Panc1 (cell line): ENCODE data around the gene DPEP1. TPM values are rescaled to one million over a fixed set of nuclear protein-coding genes. Genes with fewer than 3 reads are reported as not detected.

Experiments
- ATAC-seq: fragments of 200-7000 bp; cut with Tn5 transposase; 2 replicates; pipeline ENCODE4 v1.9.1; 2020; ENCODE audit warnings: mild to moderate bottlenecking, moderate library complexity
- BruUV-seq: library from RNA; stranded (reverse); fragments of 400-500 nt; replicated peaks from 2 replicates; lab custom pipeline; 2021; lab: Mats Ljungman, UMichigan
- CTCF ChIA-PET: fragments of 300-600 bp; sonication (Branson Sonifier 250); formaldehyde crosslinking; loops from one replicate; lab custom pipeline; 2022; ENCODE audit warnings: antibody characterized with exemption; lab: Charles Lee
- POLR2A ChIA-PET: fragments of 300-600 bp; sonication (Branson Sonifier 250); formaldehyde crosslinking; loops from one replicate; lab custom pipeline; 2022; ENCODE audit warnings: antibody characterized with exemption; lab: Charles Lee
- DNase-seq: peaks from one replicate; pipeline ENCODE4 v3.0.0-alpha.2; 2010; ENCODE audit warnings: low read depth, low spot score
- H3K27ac ChIP-seq: 2 replicates; pipeline ENCODE4 v1.5.1; 2011; ENCODE audit warnings: mild to moderate bottlenecking, low read length, inconsistent platforms
- H3K27me3 ChIP-seq: fragments of 200-500 bp; sonication (Bioruptor generic); 2 replicates; pipeline ENCODE4 v1.6.0; 2014; ENCODE audit warnings: low read length, inconsistent platforms; ENCODE audit not compliant: control insufficient read depth, insufficient read depth
- H3K36me3 ChIP-seq: fragments of 200-500 bp; sonication (Bioruptor generic); 2 replicates; pipeline ENCODE4 v1.5.1; 2014; ENCODE audit warnings: inconsistent platforms, mild to moderate bottlenecking, low read length, moderate library complexity; ENCODE audit not compliant: control insufficient read depth, insufficient read depth
- H3K4me1 ChIP-seq: 2 replicates; pipeline ENCODE4 v1.5.1; 2011; ENCODE audit warnings: inconsistent platforms, mild to moderate bottlenecking, low read length, moderate library complexity; ENCODE audit not compliant: control insufficient read depth, insufficient read depth
- H3K4me3 ChIP-seq, 2 experiments: 2 replicates each; pipeline ENCODE4 v1.5.1; 2011 to 2012; ENCODE audit warnings: low read depth in 2 of 2, low read length in 2 of 2, mild to moderate bottlenecking in 2 of 2, inconsistent platforms in 1 of 2, moderate library complexity in 1 of 2
- H3K9me3 ChIP-seq: fragments of 200-500 bp; sonication (Bioruptor generic); 2 replicates; pipeline ENCODE4 v1.5.1; 2014; ENCODE audit warnings: low read depth, mild to moderate bottlenecking, inconsistent platforms, low read length, moderate library complexity; ENCODE audit not compliant: control insufficient read depth, insufficient read depth
- CTCF ChIP-seq: fragments of 450-650 bp; IDR thresholded peaks from 2 replicates; pipeline ENCODE4 v1.5.1; 2017; ENCODE audit warnings: mild to moderate bottlenecking
- POLR2AphosphoS5 ChIP-seq: IDR thresholded peaks from 2 replicates; pipeline ENCODE4 v1.6.1; 2012; ENCODE audit warnings: mild to moderate bottlenecking, low read depth, low read length, moderate library complexity
- REST ChIP-seq, 2 experiments: IDR thresholded peaks; 2 replicates each; pipeline ENCODE4 v1.6.1; 2011 to 2012; ENCODE audit warnings: low read depth in 2 of 2, control low read depth in 1 of 2, low read length in 1 of 2, mild to moderate bottlenecking in 1 of 2, moderate library complexity in 1 of 2; ENCODE audit not compliant: insufficient read depth in 1 of 2
- SIN3A ChIP-seq: IDR thresholded peaks from 2 replicates; pipeline ENCODE4 v1.6.1; 2012; ENCODE audit warnings: low read depth, mild to moderate bottlenecking, low read length, moderate library complexity, borderline replicate concordance; ENCODE audit not compliant: insufficient read depth
- TCF7L2 ChIP-seq: IDR thresholded peaks from 2 replicates; pipeline ENCODE4 v1.6.1; 2011; ENCODE audit warnings: mild to moderate bottlenecking, low read depth, low read length, inconsistent platforms
- in situ Hi-C: cut with HindIII; loops from 2 replicates; pipeline ENCODE4 v1.10.0; 2016; ENCODE audit warnings: low sequenced_read_pairs, low pct_unique_long_range_greater_than_20kb
- intact Hi-C: fragments of 100-400 bp; cut with micrococcal nuclease; formaldehyde crosslinking; loops from one replicate; pipeline ENCODE4 v1.10.0; 2022; ENCODE audit not compliant: unreplicated experiment
- total RNA-seq: library from RNA; stranded (reverse); gene quantifications from one replicate; pipeline ENCODE4 v1.2.1, GENCODE V29; 2021; ENCODE audit not compliant: unreplicated experiment

DPEP1 gene
- total RNA-seq, 1 experiment from 2014 or later = 0.18 TPM

- no peak for ATAC-seq
- intact Hi-C loops = no loop called here
- H3K4me3 ChIP-seq = peak overlapping the region; percentile 45 to 55
- POLR2A ChIA-PET = no interaction called here
- H3K4me1 ChIP-seq = no peaks in the 10 kb centered on the region
- CTCF ChIA-PET = no interaction called here
- in situ Hi-C loops = no loop called here
- H3K27ac ChIP-seq = no peak overlapping the region; the same call in 1 of the 2 replicates
- no TSS peak for BruUV-seq
- no peaks in the 10 kb centered on the region for H3K9me3 ChIP-seq
- no peak for TF ChIP-seq TCF7L2
- no peak for TF ChIP-seq POLR2AphosphoS5
- no peak for TF ChIP-seq SIN3A
- no peak for TF ChIP-seq CTCF
- no peak for TF ChIP-seq REST (IDR thresholded peaks at IDR 0.05; ENCODE audit: insufficient read depth in 1 of 2, low read depth in 2 of 2, low read length in 1 of 2)
- H3K36me3 ChIP-seq = no peaks in the 10 kb centered on the region; the same call in 1 of the 2 replicates
- H3K27me3 ChIP-seq = no peaks in the 10 kb centered on the region
- DNase-seq = no peak
Observed at GRCh38 chr16:89576153-89577054, 37.0 kb upstream of the DPEP1 start.

- in situ Hi-C loops = no loop called here
- H3K27me3 ChIP-seq = no peaks in the 10 kb centered on the region
- no peak overlapping the region for H3K27ac ChIP-seq
- ChIA-PET CTCF (no interaction called here), POLR2A (no interaction called here)
- H3K9me3 ChIP-seq = no peaks in the 10 kb centered on the region
- H3K4me1 ChIP-seq = peaks cover 7% of the 10 kb centered on the region
- ATAC-seq = no peak
- peak overlapping the region in 1 of 2 experiments; percentile 55; a peak in 2 of 4 replicates for H3K4me3 ChIP-seq
- TF ChIP-seq SIN3A (no peak), REST (IDR thresholded peaks at IDR 0.05; ENCODE audit: insufficient read depth in 1 of 2, low read depth in 2 of 2, low read length in 1 of 2) (no peak), TCF7L2 (no peak), CTCF (no peak), POLR2AphosphoS5 (no peak)
- H3K36me3 ChIP-seq = no peaks in the 10 kb centered on the region; the same call in 1 of the 2 replicates
- intact Hi-C loops = no loop called here
- no TSS peak for BruUV-seq
- DNase-seq = no peak
Observed at GRCh38 chr16:89577055-89577759, 36.2 kb upstream of the DPEP1 start.
